B cell (primary cell): ENCODE measurements around the gene CNTNAP2. TPM values are rescaled to one million over a fixed set of nuclear protein-coding genes. Genes with fewer than 3 reads are reported as not detected.

Experiments
- ATAC-seq: fragments of 200-7000 bp; cut with Tn5 transposase; one replicate; pipeline ENCODE4 v1.10.0; 2021; ENCODE audit warnings: low read depth, mild to moderate bottlenecking, moderate number of reproducible peaks, moderate library complexity
- CTCF ChIA-PET: fragments of 350-600 bp; sonication (Branson Sonifier 250); formaldehyde crosslinking; loops from one replicate; lab custom pipeline; 2021; ENCODE audit warnings: antibody characterized with exemption, inconsistent platforms; lab: Charles Lee
- POLR2A ChIA-PET: fragments of 350-600 bp; sonication (Branson Sonifier 250); formaldehyde crosslinking; loops from one replicate; lab custom pipeline; 2021; ENCODE audit warnings: antibody characterized with exemption; lab: Charles Lee
- DNase-seq: peaks from one replicate; pipeline ENCODE4 v3.0.0; 2013
- H2AFZ ChIP-seq: 2 replicates; pipeline ENCODE4 v1.6.1; 2012; ENCODE audit warnings: mild to moderate bottlenecking, low read depth, low read length; ENCODE audit not compliant: insufficient read depth, poor library complexity, severe bottlenecking
- H3K27ac ChIP-seq, 2 donors: 1 replicate in 1 of 2; 2 replicates in 1 of 2; pipeline ENCODE4 v1.5.1; 2012 to 2013; ENCODE audit warnings: low read length in 2 of 2, mild to moderate bottlenecking in 2 of 2, moderate library complexity in 1 of 2
- H3K27me3 ChIP-seq, 4 experiments: fragments of 200-600 bp in 1 of 4; sonication (generic) in 1 of 4; replicated peaks in 1 of 4; 1 replicate in 2 of 4; 2 replicates in 2 of 4; pipeline versions ENCODE4 v1.6.1 to v1.7.0; 2013 to 2016; ENCODE audit warnings: low read length in 3 of 4, mild to moderate bottlenecking in 2 of 4, mixed read lengths in 1 of 4, moderate library complexity in 1 of 4; ENCODE audit not compliant: insufficient read depth in 4 of 4, control insufficient read depth in 3 of 4; ENCODE audit errors: control extremely low read depth in 1 of 4
- H3K36me3 ChIP-seq, 2 experiments: replicated peaks in 1 of 2; 1 replicate in 1 of 2; 2 replicates in 1 of 2; pipeline versions ENCODE4 v1.6.1 to v1.7.1; 2013; ENCODE audit warnings: low read length in 1 of 2; ENCODE audit not compliant: insufficient read depth in 2 of 2, control insufficient read depth in 1 of 2; ENCODE audit errors: control extremely low read depth in 1 of 2, extremely low read depth in 1 of 2
- H3K4me1 ChIP-seq, 2 donors: fragments of 200-600 bp in 1 of 2; sonication (generic) in 1 of 2; 1 replicate in 1 of 2; 2 replicates in 1 of 2; pipeline versions ENCODE4 v1.5.1 to v1.6.1; 2013 to 2017; ENCODE audit warnings: low read length in 2 of 2; ENCODE audit not compliant: control insufficient read depth in 2 of 2, insufficient read depth in 2 of 2
- H3K4me2 ChIP-seq: replicated peaks from 2 replicates; pipeline ENCODE3; 2012; ENCODE audit warnings: mild to moderate bottlenecking, low read depth, low read length; ENCODE audit not compliant: poor library complexity, severe bottlenecking
- H3K4me3 ChIP-seq, 5 experiments: fragments of 200-600 bp in 1 of 5; sonication (generic) in 1 of 5; 1 replicate in 3 of 5; 2 replicates in 2 of 5; pipeline versions ENCODE4 v1.5.1 to v1.7.0; 2011 to 2016; ENCODE audit warnings: low read length in 4 of 5, mild to moderate bottlenecking in 4 of 5, low read depth in 2 of 5, control low read depth in 1 of 5, moderate library complexity in 1 of 5; ENCODE audit not compliant: insufficient read depth in 1 of 5; ENCODE audit errors: control extremely low read depth in 1 of 5, extremely low read depth in 1 of 5
- H3K79me2 ChIP-seq: fragments of 200-600 bp; sonication (generic); one replicate; pipeline ENCODE4 v1.6.0; 2016; ENCODE audit warnings: low read length; ENCODE audit not compliant: control insufficient read depth, insufficient read depth
- H3K9ac ChIP-seq: fragments of 200-600 bp; sonication (generic); 2 replicates; pipeline ENCODE4 v1.6.1; 2017; ENCODE audit warnings: mild to moderate bottlenecking, low read length, moderate library complexity
- H3K9me3 ChIP-seq, 3 donors: one replicate each; pipeline versions ENCODE4 v1.6.1 to v1.7.1; 2013; ENCODE audit warnings: low read length in 2 of 3; ENCODE audit not compliant: control insufficient read depth in 2 of 3, insufficient read depth in 1 of 3; ENCODE audit errors: control extremely low read depth in 1 of 3
- H4K20me1 ChIP-seq: 2 replicates; pipeline ENCODE4 v1.6.0; 2012; ENCODE audit warnings: mild to moderate bottlenecking, low read length; ENCODE audit not compliant: insufficient read depth, control insufficient read depth, poor library complexity, severe bottlenecking
- H3K27ac Mint-ChIP-seq: one replicate; pipeline ENCODE4 v1.8.0; 2021; ENCODE audit warnings: mixed read lengths
- H3K27me3 Mint-ChIP-seq: one replicate; pipeline ENCODE4 v1.8.0; 2021; ENCODE audit warnings: mixed read lengths
- H3K4me1 Mint-ChIP-seq: one replicate; pipeline ENCODE4 v1.8.0; 2021; ENCODE audit warnings: mixed read lengths
- H3K4me3 Mint-ChIP-seq: one replicate; pipeline ENCODE4 v1.8.0; 2021; ENCODE audit warnings: mixed read lengths
- H3K9me3 Mint-ChIP-seq: one replicate; pipeline ENCODE4 v1.8.0; 2022; ENCODE audit warnings: mixed read lengths; ENCODE audit not compliant: insufficient read depth
- EZH2 ChIP-seq: IDR thresholded peaks from 2 replicates; pipeline ENCODE4 v1.6.1; 2012; ENCODE audit warnings: borderline replicate concordance, low read depth, mild to moderate bottlenecking, moderate library complexity, low read length; ENCODE audit not compliant: insufficient read depth, poor library complexity, severe bottlenecking
- WGBS: methylation state at CpG from one replicate; pipeline ENCODE4 v1.1.5; 2013; ENCODE audit warnings: missing lambda C conversion rate; ENCODE audit not compliant: insufficient coverage; 5-methylcytosine and 5-hydroxymethylcytosine counted together
- intact Hi-C: fragments of 100-400 bp; cut with micrococcal nuclease; formaldehyde crosslinking; loops from one replicate; pipeline ENCODE4 v1.10.0; 2022
- polyA plus RNA-seq: library from polyadenylated mRNA; depleted of rRNA; stranded (reverse); fragments of >200 nt; gene quantifications from 2 replicates; pipeline ENCODE4 v1.2.3, GENCODE V29; 2012
- total RNA-seq, 2 donors: library from RNA; stranded (reverse); fragments of 120-200 nt in 1 of 2; gene quantifications; 1 replicate in 1 of 2; 2 replicates in 1 of 2; pipeline versions ENCODE4 v1.2.3 to v1.2.4, GENCODE V29; 2013 to 2022
- TF ChIP-seq, protein P1 (sequence below): fragments of 200-600 bp; IDR thresholded peaks from one replicate; pipeline ENCODE4 v1.8.0; 2022; ENCODE audit warnings: antibody characterized with exemption, mild to moderate bottlenecking

CNTNAP2 gene
- total and polyA plus RNA-seq, 2 donors (not counting 1 experiment from before 2014, with no cell fraction given), result 7.4 to 16.6 TPM

DNA sequence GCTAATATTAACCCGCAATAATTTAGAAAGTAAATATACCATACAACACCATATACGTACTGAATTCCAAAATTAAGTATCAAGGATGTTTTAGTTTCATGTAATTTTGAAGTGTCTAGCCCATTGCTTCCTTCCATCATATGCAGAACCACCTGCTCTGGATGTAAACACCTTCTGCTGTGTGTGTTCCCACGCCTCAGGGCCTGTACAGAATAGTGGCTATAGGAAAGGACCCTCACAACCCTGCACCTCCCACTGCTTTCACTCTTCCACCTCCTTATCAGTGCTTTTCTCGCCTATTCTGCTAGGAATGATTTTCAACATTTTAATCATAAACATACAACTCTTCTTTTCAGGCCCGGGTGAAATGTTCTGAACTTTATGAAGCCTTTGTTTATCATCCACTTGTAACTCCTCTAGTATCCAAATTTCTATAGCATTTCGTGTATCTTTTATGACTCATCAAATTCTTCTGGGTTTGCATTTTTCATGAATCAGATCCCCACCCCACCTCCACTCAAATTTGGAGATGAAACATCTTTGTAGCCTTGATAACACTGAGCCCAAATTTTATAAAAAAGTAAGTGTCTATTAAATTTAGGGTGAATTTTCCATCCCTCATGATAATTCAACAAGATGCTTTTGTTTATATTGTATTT lies 1367.2 kb downstream of the CNTNAP2 start:
- H2AFZ ChIP-seq, result no peak overlapping the region
- intact Hi-C loops, result no loop called here
- H3K27ac ChIP-seq, result no peak overlapping the region
- DNase-seq (no peak), ATAC-seq (no peak)
- ChIA-PET POLR2A (no interaction called here), CTCF (no interaction called here)
- WGBS, result 90% methylated on average over 2 of the region's 6 CpGs
- no peaks in the 10 kb centered on the region for H4K20me1 ChIP-seq
- H3K79me2 ChIP-seq, result no peaks in the 10 kb centered on the region
- Mint-ChIP-seq H3K27me3 (no peaks in the 10 kb centered on the region), H3K9me3 (peaks cover 3% of the 10 kb centered on the region), H3K27ac (no peak overlapping the region), H3K4me1 (no peaks in the 10 kb centered on the region), H3K4me3 (no peak overlapping the region)
- no peaks in the 10 kb centered on the region for H3K36me3 ChIP-seq
- H3K9me3 ChIP-seq, result peaks cover 0 to 5% (median 0%) of the 10 kb centered on the region in 3 donors
- no peaks in the 10 kb centered on the region for H3K27me3 ChIP-seq
- no peak overlapping the region for H3K9ac ChIP-seq
- no peak overlapping the region for H3K4me3 ChIP-seq
- no peak overlapping the region for H3K4me2 ChIP-seq
- TF ChIP-seq, protein P1, sequence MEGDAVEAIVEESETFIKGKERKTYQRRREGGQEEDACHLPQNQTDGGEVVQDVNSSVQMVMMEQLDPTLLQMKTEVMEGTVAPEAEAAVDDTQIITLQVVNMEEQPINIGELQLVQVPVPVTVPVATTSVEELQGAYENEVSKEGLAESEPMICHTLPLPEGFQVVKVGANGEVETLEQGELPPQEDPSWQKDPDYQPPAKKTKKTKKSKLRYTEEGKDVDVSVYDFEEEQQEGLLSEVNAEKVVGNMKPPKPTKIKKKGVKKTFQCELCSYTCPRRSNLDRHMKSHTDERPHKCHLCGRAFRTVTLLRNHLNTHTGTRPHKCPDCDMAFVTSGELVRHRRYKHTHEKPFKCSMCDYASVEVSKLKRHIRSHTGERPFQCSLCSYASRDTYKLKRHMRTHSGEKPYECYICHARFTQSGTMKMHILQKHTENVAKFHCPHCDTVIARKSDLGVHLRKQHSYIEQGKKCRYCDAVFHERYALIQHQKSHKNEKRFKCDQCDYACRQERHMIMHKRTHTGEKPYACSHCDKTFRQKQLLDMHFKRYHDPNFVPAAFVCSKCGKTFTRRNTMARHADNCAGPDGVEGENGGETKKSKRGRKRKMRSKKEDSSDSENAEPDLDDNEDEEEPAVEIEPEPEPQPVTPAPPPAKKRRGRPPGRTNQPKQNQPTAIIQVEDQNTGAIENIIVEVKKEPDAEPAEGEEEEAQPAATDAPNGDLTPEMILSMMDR, result no peak
- no peak for TF ChIP-seq EZH2
- no peaks in the 10 kb centered on the region for H3K4me1 ChIP-seq

GRCh38 chr7:147485660-147486210 lies 1369.1 kb downstream of the CNTNAP2 start:
- POLR2A ChIA-PET, result no interaction called here
- no peaks in the 10 kb centered on the region for H4K20me1 ChIP-seq
- H3K27me3 ChIP-seq, result no peaks in the 10 kb centered on the region
- H3K4me2 ChIP-seq, result no peak overlapping the region
- H3K27ac ChIP-seq, result no peak overlapping the region
- Mint-ChIP-seq H3K27me3 (no peaks in the 10 kb centered on the region), H3K9me3 (peaks cover 2% of the 10 kb centered on the region), H3K4me1 (no peaks in the 10 kb centered on the region), H3K27ac (no peak overlapping the region), H3K4me3 (no peak overlapping the region)
- intact Hi-C loops, result no loop called here
- CTCF ChIA-PET, result no interaction called here
- TF ChIP-seq, protein P1, result no peak
- no peak for TF ChIP-seq EZH2
- peaks cover 0 to 5% (median 0%) of the 10 kb centered on the region in 3 donors for H3K9me3 ChIP-seq
- DNase-seq, result no peak
- no peak for ATAC-seq
- H3K36me3 ChIP-seq, result no peaks in the 10 kb centered on the region
- no peak overlapping the region for H3K9ac ChIP-seq
- H2AFZ ChIP-seq, result no peak overlapping the region
- 81% methylated on average over 3 of the region's 4 CpGs for WGBS
- no peaks in the 10 kb centered on the region for H3K79me2 ChIP-seq
- no peak overlapping the region for H3K4me3 ChIP-seq
- H3K4me1 ChIP-seq, result no peaks in the 10 kb centered on the region
